SU-DHL-6 (cell line): Measurements from ENCODE around the gene COQ8B.
"Not testable (repeated sequence)": the region's sequence is repeated elsewhere in the genome, so short reads cannot be mapped to it uniquely, and the experiment has no call there.

Experiments used
- EZH2phosphoT487 ChIP-seq: fragments of 200-600 bp; sonication (generic), shearing (Covaris generic); conservative IDR thresholded peaks from 2 replicates; pipeline ENCODE4 v1.6.1; 2018; ENCODE audit warnings: mild to moderate bottlenecking, antibody characterized with exemption, low read length, moderate library complexity, mixed read lengths
- TF ChIP-seq, protein P1 (sequence below): fragments of 200-600 bp; sonication (generic); IDR thresholded peaks from one replicate; pipeline ENCODE4 v1.5.1; 2017; ENCODE audit warnings: antibody characterized with exemption, mild to moderate bottlenecking, low read length, moderate library complexity; ENCODE audit not compliant: insufficient read depth, poor library complexity, severe bottlenecking

DNA sequence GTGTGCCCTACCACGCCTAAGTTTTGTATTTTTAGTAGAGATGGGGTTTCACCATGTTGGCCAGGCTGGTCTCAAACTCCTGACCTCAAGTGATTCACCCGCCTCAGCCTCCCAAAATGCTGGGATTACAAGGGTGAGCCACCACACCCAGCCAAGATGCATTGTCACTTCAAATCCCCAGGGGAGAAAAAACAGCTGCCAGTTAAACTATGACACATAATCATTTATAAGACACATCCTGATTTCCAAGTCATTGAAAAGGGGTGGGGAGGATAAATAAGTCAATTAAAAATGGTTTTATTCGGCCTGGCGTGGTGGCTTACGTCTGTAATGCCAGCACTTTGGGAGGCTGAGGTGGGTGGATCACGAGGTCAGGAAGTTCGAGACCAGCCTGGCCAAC lies 61.0 kb downstream of the COQ8B start:
- TF ChIP-seq, protein P1, sequence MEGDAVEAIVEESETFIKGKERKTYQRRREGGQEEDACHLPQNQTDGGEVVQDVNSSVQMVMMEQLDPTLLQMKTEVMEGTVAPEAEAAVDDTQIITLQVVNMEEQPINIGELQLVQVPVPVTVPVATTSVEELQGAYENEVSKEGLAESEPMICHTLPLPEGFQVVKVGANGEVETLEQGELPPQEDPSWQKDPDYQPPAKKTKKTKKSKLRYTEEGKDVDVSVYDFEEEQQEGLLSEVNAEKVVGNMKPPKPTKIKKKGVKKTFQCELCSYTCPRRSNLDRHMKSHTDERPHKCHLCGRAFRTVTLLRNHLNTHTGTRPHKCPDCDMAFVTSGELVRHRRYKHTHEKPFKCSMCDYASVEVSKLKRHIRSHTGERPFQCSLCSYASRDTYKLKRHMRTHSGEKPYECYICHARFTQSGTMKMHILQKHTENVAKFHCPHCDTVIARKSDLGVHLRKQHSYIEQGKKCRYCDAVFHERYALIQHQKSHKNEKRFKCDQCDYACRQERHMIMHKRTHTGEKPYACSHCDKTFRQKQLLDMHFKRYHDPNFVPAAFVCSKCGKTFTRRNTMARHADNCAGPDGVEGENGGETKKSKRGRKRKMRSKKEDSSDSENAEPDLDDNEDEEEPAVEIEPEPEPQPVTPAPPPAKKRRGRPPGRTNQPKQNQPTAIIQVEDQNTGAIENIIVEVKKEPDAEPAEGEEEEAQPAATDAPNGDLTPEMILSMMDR: not testable (repeated sequence)
- not testable (repeated sequence) for TF ChIP-seq EZH2phosphoT487
